Measurements from ENCODE around the gene ASCC1.

DNA sequence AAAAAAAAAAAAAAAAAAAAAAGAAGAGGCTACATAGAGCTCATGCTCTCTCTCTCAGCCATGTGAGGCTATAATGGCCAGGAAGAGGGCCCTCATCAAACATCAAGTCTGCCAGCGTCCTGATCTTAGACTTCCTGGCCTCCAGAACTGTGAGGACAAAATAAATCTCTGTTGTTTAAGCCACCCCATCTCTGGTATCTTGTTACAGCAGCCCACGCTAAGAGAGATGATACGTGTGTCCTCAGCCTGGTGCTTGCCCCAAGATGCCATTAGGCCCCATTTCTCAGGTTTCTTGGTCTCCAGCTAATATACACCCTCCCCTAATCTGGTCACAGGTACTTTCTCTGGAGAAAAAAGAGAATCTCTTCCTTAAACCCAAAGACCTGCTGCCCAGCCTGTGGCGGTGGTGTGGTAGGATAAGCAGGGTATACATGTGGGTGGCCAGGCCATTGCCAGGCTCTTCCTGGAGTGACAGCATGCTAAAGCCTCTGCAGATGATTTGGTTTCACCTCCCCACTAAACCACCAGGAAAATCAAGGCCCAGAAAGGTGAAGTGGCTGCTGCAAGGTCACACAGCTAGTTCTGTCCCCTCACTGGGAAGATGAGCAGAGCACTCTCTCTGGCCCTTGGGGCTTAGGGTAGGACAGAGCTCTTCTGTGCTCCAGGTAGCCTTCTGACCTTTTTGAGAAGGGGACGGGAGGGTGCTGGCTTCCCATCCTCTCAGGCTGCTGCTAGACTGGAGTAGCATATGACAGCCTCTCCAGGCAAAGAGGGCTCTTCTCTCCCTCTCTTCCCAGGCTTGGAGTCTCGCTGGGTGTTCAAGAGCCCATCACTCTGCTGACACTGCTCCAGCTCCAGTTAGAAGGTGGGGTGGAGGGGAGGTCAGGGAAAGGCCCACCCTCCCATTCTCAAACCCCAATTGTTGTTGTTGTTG lies 133.0 kb downstream of the ASCC1 start:
- TF ChIP-seq POLR2A (IDR thresholded peaks at IDR 0.05; ENCODE audit: low read depth), result no peak
- no peak for TF ChIP-seq EP300 (IDR thresholded peaks at IDR 0.05)
- no peak for TF ChIP-seq CTCF (IDR thresholded peaks at IDR 0.05)
- TF ChIP-seq POLR2AphosphoS5 (IDR thresholded peaks at IDR 0.05), result no peak

Measured in esophagus muscularis mucosa (tissue), 4 donors.